Measurements from ENCODE around the gene BBOF1. TPM values are rescaled to one million over a fixed set of nuclear protein-coding genes. Genes with fewer than 3 reads are reported as not detected.

The BBOF1 gene
- total and polyA plus RNA-seq, 9 of the 15 experiments (the other 6 are each of a cell fraction or from before 2014, with no cell fraction given): 1.3 to 4.9 (median 4.2) TPM

DNA sequence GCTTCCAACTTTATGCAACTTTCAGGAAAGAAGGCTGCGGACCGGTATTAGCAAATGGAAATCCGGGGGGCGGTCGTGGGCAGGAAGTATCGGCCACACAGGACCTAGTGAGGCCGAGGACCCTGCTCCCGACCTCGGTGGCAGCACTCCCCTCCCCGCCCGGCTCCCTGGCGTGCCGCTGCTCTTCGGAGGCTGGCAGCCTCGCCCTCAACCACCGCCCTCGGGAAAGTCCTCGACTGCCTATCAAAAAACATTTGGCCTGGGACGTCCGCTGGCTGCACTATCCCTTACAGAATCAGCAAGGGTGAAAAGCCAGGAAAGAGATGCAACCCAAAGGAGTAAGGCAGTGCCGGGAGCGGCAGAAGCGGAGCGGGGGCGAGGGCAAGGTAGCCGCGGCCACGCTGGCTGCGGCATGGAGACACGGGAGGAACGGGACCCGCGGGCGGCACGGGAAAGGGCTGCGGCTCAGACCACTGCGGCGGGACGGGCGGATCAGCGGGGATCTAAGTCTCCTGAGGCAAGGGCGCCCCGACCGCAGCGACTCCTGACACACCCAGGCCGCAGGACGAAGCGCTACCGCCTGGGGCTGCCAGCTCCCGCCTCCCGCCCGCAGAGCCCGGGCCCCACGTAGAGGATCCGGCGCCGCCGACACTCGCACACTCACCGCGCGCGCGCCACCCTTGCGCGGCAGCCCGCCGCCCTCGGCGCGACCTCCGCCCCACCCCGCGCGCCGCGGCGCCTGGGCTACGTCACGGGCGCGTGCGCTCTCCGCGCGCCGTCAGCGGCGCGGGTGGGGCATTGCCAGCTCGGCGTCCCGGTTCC lies at the start of gene BBOF1, which contains the start of gene ENTPD5 (continued):
- TF ChIP-seq, protein P1, sequence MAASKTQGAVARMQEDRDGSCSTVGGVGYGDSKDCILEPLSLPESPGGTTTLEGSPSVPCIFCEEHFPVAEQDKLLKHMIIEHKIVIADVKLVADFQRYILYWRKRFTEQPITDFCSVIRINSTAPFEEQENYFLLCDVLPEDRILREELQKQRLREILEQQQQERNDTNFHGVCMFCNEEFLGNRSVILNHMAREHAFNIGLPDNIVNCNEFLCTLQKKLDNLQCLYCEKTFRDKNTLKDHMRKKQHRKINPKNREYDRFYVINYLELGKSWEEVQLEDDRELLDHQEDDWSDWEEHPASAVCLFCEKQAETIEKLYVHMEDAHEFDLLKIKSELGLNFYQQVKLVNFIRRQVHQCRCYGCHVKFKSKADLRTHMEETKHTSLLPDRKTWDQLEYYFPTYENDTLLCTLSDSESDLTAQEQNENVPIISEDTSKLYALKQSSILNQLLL (CRISPR knock-in tag; IDR thresholded peaks at IDR 0.05; ENCODE audit: borderline replicate concordance): no peak
- TF ChIP-seq CBX3 (IDR thresholded peaks at IDR 0.05; ENCODE audit: borderline replicate concordance in 1 of 2, low read length in 2 of 2): peak in 1 of 2 experiments; percentile 16; a peak in 1 of 3 replicates
- TF ChIP-seq POU5F1 (IDR thresholded peaks at IDR 0.05; ENCODE audit: borderline replicate concordance, low read depth, low read length, partially characterized antibody): no peak
- TF ChIP-seq KDM1A (IDR thresholded peaks at IDR 0.05): no peak
- peak; percentile 73 for TF ChIP-seq ETS1 (conservative IDR thresholded peaks at IDR 0.05; ENCODE audit: control insufficient read depth, low read depth, low read length)
- peak; percentile 95 for TF ChIP-seq CXXC5 (CRISPR knock-in tag; IDR thresholded peaks at IDR 0.05)
- peak; percentile 38; the same call in 1 of the 2 replicates for TF ChIP-seq TFAP4 (CRISPR knock-in tag; IDR thresholded peaks at IDR 0.05; ENCODE audit: borderline replicate concordance)
- TF ChIP-seq ZBTB9 (CRISPR knock-in tag; IDR thresholded peaks at IDR 0.05): 0 out of 2 replicates have a peak, but pooled peaks have one; percentile 48
- peak; percentile 59; the same call in 1 of the 2 replicates for TF ChIP-seq GABPB1 (CRISPR knock-in tag; IDR thresholded peaks at IDR 0.05)
- peak; percentile 58; the same call in 1 of the 2 replicates for TF ChIP-seq ESRRA (IDR thresholded peaks at IDR 0.05; ENCODE audit: borderline replicate concordance, low read depth)
- TF ChIP-seq, protein P2, sequence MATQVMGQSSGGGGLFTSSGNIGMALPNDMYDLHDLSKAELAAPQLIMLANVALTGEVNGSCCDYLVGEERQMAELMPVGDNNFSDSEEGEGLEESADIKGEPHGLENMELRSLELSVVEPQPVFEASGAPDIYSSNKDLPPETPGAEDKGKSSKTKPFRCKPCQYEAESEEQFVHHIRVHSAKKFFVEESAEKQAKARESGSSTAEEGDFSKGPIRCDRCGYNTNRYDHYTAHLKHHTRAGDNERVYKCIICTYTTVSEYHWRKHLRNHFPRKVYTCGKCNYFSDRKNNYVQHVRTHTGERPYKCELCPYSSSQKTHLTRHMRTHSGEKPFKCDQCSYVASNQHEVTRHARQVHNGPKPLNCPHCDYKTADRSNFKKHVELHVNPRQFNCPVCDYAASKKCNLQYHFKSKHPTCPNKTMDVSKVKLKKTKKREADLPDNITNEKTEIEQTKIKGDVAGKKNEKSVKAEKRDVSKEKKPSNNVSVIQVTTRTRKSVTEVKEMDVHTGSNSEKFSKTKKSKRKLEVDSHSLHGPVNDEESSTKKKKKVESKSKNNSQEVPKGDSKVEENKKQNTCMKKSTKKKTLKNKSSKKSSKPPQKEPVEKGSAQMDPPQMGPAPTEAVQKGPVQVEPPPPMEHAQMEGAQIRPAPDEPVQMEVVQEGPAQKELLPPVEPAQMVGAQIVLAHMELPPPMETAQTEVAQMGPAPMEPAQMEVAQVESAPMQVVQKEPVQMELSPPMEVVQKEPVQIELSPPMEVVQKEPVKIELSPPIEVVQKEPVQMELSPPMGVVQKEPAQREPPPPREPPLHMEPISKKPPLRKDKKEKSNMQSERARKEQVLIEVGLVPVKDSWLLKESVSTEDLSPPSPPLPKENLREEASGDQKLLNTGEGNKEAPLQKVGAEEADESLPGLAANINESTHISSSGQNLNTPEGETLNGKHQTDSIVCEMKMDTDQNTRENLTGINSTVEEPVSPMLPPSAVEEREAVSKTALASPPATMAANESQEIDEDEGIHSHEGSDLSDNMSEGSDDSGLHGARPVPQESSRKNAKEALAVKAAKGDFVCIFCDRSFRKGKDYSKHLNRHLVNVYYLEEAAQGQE (IDR thresholded peaks at IDR 0.05; ENCODE audit: borderline replicate concordance): no peak
- TF ChIP-seq, protein P2 (CRISPR knock-in tag; IDR thresholded peaks at IDR 0.05; ENCODE audit: low read depth): peak; percentile 56; the same call in 1 of the 2 replicates

Measured in K562 (cell line).